Tongue (tissue), 2 donors: Measurements from ENCODE around the gene ARHGAP40. TPM values are rescaled to one million over a fixed set of nuclear protein-coding genes. Genes with fewer than 3 reads are reported as not detected.

Experiments used
- DNase-seq: peaks from one replicate; pipeline ENCODE4 v3.0.0-alpha.2; 2015
- total RNA-seq: library from RNA; depleted of rRNA; stranded (reverse); fragments of >200 nt; gene quantifications from one replicate; pipeline ENCODE4 v1.2.3, GENCODE V29; 2014

ARHGAP40 gene
- total RNA-seq, 1 donor from 2014 or later: 7.1 TPM

- DNase-seq: no peak
These were observed 83.7 kb downstream of the ARHGAP40 start for GRCh38 chr20:38685271-38685670.

DNA sequence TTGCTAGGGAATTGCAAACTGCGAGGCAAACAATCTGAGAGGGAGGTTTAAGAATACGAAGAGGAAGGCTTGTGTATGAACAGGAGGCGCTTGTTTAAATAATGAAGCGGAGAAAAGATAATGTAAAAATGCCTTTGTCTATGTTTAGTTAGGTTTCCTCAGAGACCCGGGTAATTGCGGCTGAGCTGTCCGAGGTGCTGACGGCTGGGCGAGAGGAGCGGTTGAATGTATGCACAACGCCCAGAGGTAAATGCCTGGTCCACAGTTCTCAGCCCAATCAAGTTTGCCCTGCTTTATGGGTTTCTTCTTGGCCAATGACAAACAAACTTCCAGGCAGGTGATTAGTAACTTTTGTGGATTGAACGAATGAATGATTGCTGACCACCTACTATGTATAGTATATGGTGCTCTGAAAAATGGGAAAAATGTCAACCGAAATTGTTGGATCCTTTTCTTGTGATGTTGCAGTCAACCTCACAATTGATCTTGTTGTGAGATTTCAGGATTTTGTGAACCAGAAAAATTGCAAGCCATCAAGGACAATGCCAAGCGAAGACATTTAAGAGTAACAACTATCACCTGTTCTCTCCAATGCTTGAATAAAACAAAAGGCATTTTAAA, 84.4 kb downstream of the ARHGAP40 start:
- DNase-seq: peak; percentile 84

DNA sequence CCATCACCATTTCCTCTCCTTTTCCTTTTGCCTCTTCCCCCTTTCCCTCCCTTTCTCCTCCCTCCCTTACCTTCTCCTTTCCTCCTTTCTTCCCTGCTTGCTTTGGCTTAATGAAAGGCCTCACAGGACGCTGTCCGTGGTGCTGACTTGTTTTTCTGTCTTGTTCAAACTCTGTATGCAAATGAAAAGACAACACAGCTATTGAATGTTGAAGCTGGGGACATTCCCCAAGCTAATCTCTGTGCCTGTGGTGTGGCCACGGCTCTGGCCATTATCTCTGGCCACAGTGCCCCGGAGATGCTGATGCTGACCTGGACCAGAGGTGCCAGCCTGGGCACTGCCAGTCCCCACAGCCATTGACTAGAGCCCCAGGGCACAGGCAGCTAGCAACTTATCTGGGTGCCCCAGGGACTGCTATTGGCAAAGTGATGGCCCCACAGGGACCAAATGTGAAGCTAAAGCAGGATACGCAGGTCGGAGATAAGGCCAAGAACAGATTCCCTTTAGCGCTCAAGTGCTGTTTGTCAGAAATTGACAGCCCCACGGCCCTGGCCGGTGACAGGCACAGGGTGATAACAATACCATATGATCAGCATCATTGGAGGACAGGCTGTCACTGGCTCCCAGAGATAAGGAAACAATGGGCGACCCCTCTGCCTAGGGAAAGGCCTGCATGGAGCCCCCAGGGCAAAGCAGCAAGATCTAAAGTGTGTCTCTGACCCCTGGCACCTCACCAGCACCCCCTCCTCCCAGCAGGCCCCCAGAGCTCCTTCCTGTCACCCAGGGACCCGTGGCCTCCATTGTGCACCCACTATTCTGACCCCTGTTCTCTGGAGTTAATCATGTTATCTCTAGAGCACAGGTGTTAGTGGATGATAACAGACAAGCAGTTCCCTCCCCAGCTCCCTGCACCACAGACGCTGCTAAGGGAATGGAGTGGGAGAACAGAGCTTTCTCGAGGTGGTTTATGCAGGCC, 91.1 kb downstream of the ARHGAP40 start:
- DNase-seq: peak; percentile 88

- no peak for DNase-seq
These were observed 95.7 kb downstream of the ARHGAP40 start for GRCh38 chr20:38697306-38697705.

DNA sequence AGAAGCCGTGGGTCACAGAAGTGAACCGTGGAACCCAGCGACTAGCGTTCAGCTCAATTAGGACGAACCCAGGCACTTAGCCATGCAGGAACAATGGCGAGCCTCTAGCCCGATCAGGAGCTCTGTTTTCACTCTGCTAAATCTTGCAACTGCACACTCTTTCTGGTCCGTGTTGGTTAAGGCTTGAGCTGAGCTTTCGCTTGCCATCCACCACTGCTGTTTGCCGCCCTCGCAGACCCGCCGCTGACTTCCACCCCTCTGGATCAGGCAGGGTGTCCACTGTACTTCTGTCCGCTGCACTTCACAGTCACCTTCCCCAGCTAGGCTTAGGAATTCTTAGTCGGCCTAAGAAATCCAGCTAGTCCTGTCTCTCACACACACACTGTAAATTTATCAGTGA, 96.9 kb downstream of the ARHGAP40 start:
- no peak for DNase-seq

DNA sequence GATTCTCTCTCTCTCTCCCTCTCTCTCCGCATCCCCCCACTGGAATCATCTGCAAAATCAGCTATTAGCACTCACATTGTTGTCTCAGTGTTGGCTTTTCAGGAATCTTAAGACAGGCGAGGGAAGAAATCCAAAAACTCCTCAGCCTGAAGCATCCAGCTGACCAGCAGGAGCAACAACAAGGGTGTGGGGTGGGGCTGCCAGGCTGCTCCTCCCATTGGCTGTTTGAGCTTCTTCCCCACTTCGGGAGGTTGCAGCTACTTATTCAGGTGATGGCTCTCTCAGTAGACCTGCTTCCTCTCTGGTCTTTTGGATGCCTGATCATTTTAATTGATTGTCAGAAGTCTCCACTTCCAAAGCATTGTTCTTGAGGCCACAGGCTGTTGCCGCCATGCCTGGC, 98.5 kb downstream of the ARHGAP40 start:
- no peak for DNase-seq

Other genes with a start within 250 kb of the ARHGAP40 start
- 17.2 TPM for gene SNHG17, start 166.5 kb upstream of the ARHGAP40 start, total RNA-seq
- 38.5 TPM for gene RALGAPB, start 129.0 kb upstream of the ARHGAP40 start, total RNA-seq
- gene ADIG, start 20.6 kb upstream of the ARHGAP40 start, total RNA-seq: not detected
- not detected for gene SLC32A1, start 122.7 kb downstream of the ARHGAP40 start, total RNA-seq
- gene ACTR5, start 146.7 kb downstream of the ARHGAP40 start, total RNA-seq: 9.6 TPM
- gene PPP1R16B, start 203.9 kb downstream of the ARHGAP40 start, total RNA-seq: 4.6 TPM